Skeletal muscle tissue (tissue), 4 donors: Measurements from ENCODE around the gene AP5Z1. TPM values are rescaled to one million over a fixed set of nuclear protein-coding genes. Genes with fewer than 3 reads are reported as not detected.
"Not testable (repeated sequence)": the region's sequence is repeated elsewhere in the genome, so short reads cannot be mapped to it uniquely, and the experiment has no call there.

ENCODE experiments used
- H3K27ac ChIP-seq: one replicate; pipeline ENCODE4 v1.7.0; 2013; ENCODE audit warnings: mild to moderate bottlenecking, low read depth, low read length, inconsistent platforms
- H3K27me3 ChIP-seq, 3 donors: one replicate each; pipeline ENCODE4 v1.7.0; 2013; ENCODE audit warnings: low read length in 3 of 3; ENCODE audit not compliant: control insufficient read depth in 3 of 3, insufficient read depth in 3 of 3
- H3K36me3 ChIP-seq, 3 donors: one replicate each; pipeline ENCODE4 v1.7.0; 2013; ENCODE audit warnings: low read length in 3 of 3; ENCODE audit not compliant: control insufficient read depth in 3 of 3, insufficient read depth in 3 of 3
- H3K4me1 ChIP-seq, 3 donors: one replicate each; pipeline ENCODE4 v1.7.0; 2013; ENCODE audit warnings: low read length in 3 of 3, mild to moderate bottlenecking in 3 of 3; ENCODE audit not compliant: control insufficient read depth in 3 of 3, insufficient read depth in 3 of 3
- H3K4me3 ChIP-seq, 3 donors: one replicate each; pipeline ENCODE4 v1.7.0; 2013; ENCODE audit warnings: low read length in 3 of 3
- H3K9ac ChIP-seq, 3 donors: one replicate each; pipeline ENCODE4 v1.7.0; 2013; ENCODE audit warnings: low read length in 3 of 3, mild to moderate bottlenecking in 3 of 3, moderate library complexity in 2 of 3, low read depth in 1 of 3
- H3K9me3 ChIP-seq, 3 donors: one replicate each; pipeline ENCODE4 v1.7.0; 2013; ENCODE audit warnings: low read length in 3 of 3; ENCODE audit not compliant: control insufficient read depth in 3 of 3
- total RNA-seq: library from RNA; depleted of rRNA; stranded (reverse); fragments of >200 nt; gene quantifications from one replicate; pipeline ENCODE4 v1.2.3, GENCODE V29; 2014
- donor health status: Osteomylitis.

AP5Z1 gene
- total RNA-seq, 1 donor from 2014 or later = 13.6 TPM

GRCh38 chr7:4791738-4792536, 16.5 kb downstream of the AP5Z1 start:
- H3K27ac ChIP-seq = no peak overlapping the region

GRCh38 chr7:4792537-4793126, 17.2 kb downstream of the AP5Z1 start:
- Histone ChIP-seq H3K4me1 (peaks cover 0 to 12% (median 7%) of the 10 kb centered on the region in 3 donors), H3K9me3 (no peaks in the 10 kb centered on the region), H3K27ac (no peak overlapping the region), H3K36me3 (peaks cover 20 to 25% (median 21%) of the 10 kb centered on the region in 3 donors), H3K4me3 (peak overlapping the region; percentile 43 to 69 (median 67)), H3K27me3 (peaks cover 0 to 3% (median 0%) of the 10 kb centered on the region in 3 donors), H3K9ac (peak overlapping the region; percentile 56 to 65 (median 62))

More at GRCh38 chr7:4791738-4792536, 16.5 kb downstream of the AP5Z1 start:
- Histone ChIP-seq H3K27me3 (no peaks in the 10 kb centered on the region), H3K4me1 (peaks cover 0 to 12% (median 7%) of the 10 kb centered on the region in 3 donors), H3K9me3 (no peaks in the 10 kb centered on the region), H3K36me3 (peaks cover 23 to 28% (median 28%) of the 10 kb centered on the region in 3 donors), H3K9ac (peak overlapping the region; percentile 56 to 65 (median 62)), H3K4me3 (peak overlapping the region; percentile 43 to 69 (median 67))

GRCh38 chr7:4793385-4793993, 18.1 kb downstream of the AP5Z1 start:
- H3K27me3 ChIP-seq, H3K9me3 ChIP-seq, H3K9ac ChIP-seq, H3K27ac ChIP-seq, H3K4me3 ChIP-seq: not testable (repeated sequence)
- peaks cover 15 to 17% (median 16%) of the 10 kb centered on the region in 3 donors for H3K36me3 ChIP-seq
- peaks cover 4 to 17% (median 11%) of the 10 kb centered on the region in 3 donors for H3K4me1 ChIP-seq

GRCh38 chr7:4794171-4794570, 18.7 kb downstream of the AP5Z1 start:
- not testable (repeated sequence) for H3K27ac ChIP-seq, H3K27me3 ChIP-seq, H3K4me3 ChIP-seq, H3K9ac ChIP-seq, H3K9me3 ChIP-seq
- H3K4me1 ChIP-seq = peaks cover 6 to 18% (median 15%) of the 10 kb centered on the region in 3 donors
- H3K36me3 ChIP-seq = peaks cover 12 to 17% (median 15%) of the 10 kb centered on the region in 3 donors

- H3K9ac ChIP-seq = no peak overlapping the region
- peaks cover 6 to 18% (median 15%) of the 10 kb centered on the region in 3 donors for H3K4me1 ChIP-seq
- H3K4me3 ChIP-seq = no peak overlapping the region
- no peak overlapping the region for H3K27ac ChIP-seq
- peaks cover 12 to 14% (median 13%) of the 10 kb centered on the region in 3 donors for H3K36me3 ChIP-seq
- no peaks in the 10 kb centered on the region for H3K9me3 ChIP-seq
- H3K27me3 ChIP-seq = peaks cover 0 to 3% (median 0%) of the 10 kb centered on the region in 3 donors
Observed at GRCh38 chr7:4794591-4795350, 19.3 kb downstream of the AP5Z1 start.

- Histone ChIP-seq H3K27ac (no peak overlapping the region), H3K9me3 (no peaks in the 10 kb centered on the region), H3K36me3 (peaks cover 0 to 3% (median under 1%) of the 10 kb centered on the region in 3 donors), H3K9ac (no peak overlapping the region), H3K4me1 (peaks cover 6 to 18% (median 15%) of the 10 kb centered on the region in 3 donors), H3K4me3 (no peak overlapping the region), H3K27me3 (peaks cover 0 to 3% (median 0%) of the 10 kb centered on the region in 3 donors)
Observed at GRCh38 chr7:4796453-4796852, 21.0 kb downstream of the AP5Z1 start.

GRCh38 chr7:4797858-4798705, 22.7 kb downstream of the AP5Z1 start:
- peak overlapping the region in 2 of 3 donors; percentile 33 to 50 for H3K9ac ChIP-seq
- no peaks in the 10 kb centered on the region for H3K9me3 ChIP-seq
- no peak overlapping the region for H3K4me3 ChIP-seq
- H3K36me3 ChIP-seq = no peaks in the 10 kb centered on the region
- no peak overlapping the region for H3K27ac ChIP-seq
- peaks cover 0 to 3% (median 0%) of the 10 kb centered on the region in 3 donors for H3K27me3 ChIP-seq
- H3K4me1 ChIP-seq = peaks cover 6 to 8% (median 6%) of the 10 kb centered on the region in 3 donors

GRCh38 chr7:4798706-4799235, 23.3 kb downstream of the AP5Z1 start:
- H3K4me3 ChIP-seq = no peak overlapping the region
- H3K27ac ChIP-seq = no peak overlapping the region
- H3K9ac ChIP-seq = peak overlapping the region in 2 of 3 donors; percentile 33 to 50
- H3K9me3 ChIP-seq = no peaks in the 10 kb centered on the region
- H3K27me3 ChIP-seq = peaks cover 0 to 3% (median 0%) of the 10 kb centered on the region in 3 donors
- no peaks in the 10 kb centered on the region for H3K36me3 ChIP-seq
- H3K4me1 ChIP-seq = peaks cover 6 to 8% (median 6%) of the 10 kb centered on the region in 3 donors
